LHCN-M2 (cell line): Measurements from ENCODE around the gene BZW1. TPM values are rescaled to one million over a fixed set of nuclear protein-coding genes. Genes with fewer than 3 reads are reported as not detected.

Experiments used
- DNase-seq: peaks from one replicate; pipeline ENCODE4 v3.0.0-alpha.2; 2012; ENCODE audit warnings: low read depth
- total RNA-seq: library from RNA; depleted of rRNA; stranded (reverse); fragments of >200 nt; gene quantifications from 2 replicates; pipeline ENCODE4 v1.2.3, GENCODE V29; 2014

Gene BZW1
- total RNA-seq, 1 experiment from 2014 or later: 500 TPM

DNA sequence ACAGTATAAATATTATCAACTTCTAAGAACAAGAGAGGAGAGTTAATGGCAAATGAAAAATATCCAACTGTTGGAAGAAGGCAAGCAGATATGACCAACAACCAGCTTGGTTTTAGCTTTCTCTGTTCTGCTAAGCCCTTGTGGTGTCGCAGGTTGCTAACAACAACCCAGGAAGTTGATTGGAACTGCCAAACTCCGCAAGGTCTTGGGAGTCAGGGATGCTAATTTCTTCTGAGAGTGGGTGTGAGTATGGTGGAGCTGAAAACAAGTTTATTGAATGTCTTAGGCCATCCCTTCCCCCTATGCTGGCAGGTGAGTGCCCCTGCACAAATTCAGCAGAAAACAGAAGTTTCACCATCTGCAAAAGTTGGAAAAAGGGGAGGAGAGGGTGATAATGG, 17.5 kb downstream of the BZW1 start:
- no peak for DNase-seq

- no peak for DNase-seq
Observed at GRCh38 chr2:200834701-200835100, 23.0 kb downstream of the BZW1 start.

DNA sequence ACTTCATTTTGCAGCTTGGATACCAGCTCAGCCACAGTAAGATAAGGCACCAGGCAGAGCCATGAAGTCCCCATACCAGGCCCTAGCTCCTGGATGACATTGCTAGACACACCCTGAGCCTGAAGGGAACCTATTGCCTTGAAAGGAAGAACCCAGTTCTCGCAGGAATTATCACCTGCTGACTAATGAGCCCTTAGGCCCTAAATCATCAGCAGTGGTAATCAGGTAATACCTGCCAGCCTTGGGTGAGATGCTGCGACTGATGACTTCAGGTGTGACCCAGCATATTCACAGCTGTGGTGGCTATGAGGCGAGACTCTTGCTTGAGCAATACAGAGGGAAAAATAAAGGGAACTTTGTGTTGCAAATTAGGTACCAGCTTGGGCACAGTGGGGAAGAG, 27.8 kb downstream of the BZW1 start:
- DNase-seq: no peak

- DNase-seq: no peak
Observed at GRCh38 chr2:200843993-200844948, 32.6 kb downstream of the BZW1 start.

DNA sequence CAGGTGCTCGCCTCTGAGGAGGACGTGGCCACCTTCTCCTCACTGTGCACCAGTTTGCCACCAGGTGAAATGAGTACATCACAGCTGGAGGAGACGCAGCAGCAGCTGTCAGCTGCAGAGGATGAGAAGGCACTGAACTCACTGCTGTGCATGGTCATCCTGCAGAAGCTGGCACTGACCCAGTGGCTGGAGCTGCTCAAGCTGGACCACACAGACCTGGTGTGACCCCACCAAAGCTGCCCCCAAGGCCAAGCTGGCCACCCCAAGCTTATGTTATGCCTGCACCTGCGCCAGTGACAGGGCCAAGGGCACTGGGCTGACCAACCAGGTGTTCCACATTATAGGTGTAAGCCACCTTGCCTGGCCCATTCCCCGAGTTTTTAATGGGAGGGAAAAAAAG, 33.5 kb downstream of the BZW1 start:
- DNase-seq: no peak

GRCh38 chr2:200845669-200846325, 34.1 kb downstream of the BZW1 start:
- no peak for DNase-seq

DNA sequence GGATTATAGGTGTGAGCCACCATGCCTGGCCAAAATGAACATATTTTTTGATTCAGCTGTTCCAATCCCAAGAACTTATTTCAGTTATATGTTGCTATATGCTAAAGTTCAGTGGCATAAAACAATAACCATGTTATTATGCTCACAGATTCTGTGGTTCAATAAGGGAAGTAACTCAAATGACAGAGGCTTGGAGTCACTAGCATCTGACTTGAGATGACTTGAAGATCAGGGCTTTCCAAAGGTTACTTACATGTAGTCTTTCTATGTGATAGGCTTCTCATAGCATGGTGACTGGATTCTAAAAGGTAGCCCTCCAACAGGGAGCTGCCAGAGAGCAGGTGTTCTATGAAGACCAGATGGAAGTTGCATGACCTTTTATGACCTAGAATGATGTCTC, 35.6 kb downstream of the BZW1 start:
- DNase-seq: no peak

DNA sequence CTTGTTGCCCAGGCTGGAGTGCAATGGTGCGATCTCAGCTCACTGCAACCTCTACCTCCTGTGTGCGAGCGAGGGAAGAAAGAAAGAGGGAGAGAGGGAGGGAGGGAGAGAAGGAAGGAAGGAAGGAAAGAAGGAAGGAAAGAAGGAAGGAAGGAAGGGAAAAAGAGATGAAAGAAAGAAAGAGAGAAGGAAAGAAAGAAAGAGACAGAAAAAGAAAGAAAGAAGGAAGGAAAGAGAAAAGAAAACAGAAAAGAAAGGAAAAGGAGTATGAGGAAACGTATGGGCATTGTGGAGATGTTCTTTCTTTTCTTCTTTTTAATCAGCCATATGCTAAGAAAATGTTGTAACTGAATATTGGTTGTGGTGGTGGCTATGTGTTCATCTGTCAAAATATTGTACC, 36.2 kb downstream of the BZW1 start:
- DNase-seq: no peak

- DNase-seq: no peak
Observed at GRCh38 chr2:200850512-200851256, 39.0 kb downstream of the BZW1 start.

DNA sequence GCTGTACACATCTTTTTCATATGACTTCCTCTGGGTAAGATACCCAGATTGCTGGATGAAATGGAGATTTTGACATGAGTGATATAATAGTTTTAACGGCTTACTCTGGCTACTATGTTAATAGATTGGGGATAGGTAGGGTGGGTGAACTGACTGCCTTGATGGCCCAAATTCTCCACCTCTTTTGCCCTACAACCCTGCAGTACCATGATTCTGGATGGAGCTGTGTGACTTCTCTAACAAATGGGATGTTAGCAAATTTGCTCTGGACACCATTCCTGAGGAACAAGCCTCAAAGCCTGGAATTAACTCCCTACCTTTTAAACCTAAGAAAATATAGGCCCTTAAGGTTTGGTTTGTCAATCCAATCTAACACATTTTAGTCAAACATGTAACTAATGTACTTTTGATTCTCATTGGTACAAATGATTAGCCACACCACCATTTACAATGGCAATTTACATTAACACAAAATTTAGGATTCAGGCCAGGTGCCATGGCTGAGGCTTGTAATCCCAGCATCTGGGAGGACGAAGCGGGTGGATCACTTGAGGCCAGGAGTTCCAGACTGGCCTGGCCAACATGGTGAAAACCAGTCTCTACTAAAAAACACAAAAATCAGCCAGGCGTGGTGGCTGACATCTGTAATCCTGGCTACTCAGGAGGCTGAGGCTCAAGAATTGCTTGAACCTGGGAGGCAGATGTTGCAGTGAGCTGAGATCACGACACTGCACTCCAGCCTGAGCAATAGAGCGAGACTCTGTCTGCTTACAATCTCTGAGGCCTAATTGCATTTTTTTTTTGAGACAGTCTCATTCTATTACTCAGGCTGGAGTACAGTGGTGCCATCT, 39.9 kb downstream of the BZW1 start:
- DNase-seq: no peak

DNA sequence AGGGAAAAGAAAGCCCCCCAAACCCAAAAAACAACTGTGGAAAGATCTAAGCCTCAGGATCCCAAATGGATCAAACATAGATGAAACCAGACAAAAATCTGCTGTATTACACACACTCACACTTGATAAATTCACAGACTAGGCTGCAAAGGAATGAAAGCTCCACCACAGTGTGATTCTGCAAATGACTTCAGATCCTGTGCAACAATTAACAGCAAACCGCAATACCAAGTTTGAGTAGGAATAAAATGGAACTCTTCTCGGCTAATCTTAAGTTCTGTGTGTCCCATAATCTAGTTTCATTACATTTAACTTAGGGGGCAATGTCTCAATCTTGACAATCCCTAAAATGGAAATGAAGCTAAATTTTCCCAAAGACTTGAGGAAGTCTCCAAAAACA, 40.9 kb downstream of the BZW1 start:
- no peak for DNase-seq

DNA sequence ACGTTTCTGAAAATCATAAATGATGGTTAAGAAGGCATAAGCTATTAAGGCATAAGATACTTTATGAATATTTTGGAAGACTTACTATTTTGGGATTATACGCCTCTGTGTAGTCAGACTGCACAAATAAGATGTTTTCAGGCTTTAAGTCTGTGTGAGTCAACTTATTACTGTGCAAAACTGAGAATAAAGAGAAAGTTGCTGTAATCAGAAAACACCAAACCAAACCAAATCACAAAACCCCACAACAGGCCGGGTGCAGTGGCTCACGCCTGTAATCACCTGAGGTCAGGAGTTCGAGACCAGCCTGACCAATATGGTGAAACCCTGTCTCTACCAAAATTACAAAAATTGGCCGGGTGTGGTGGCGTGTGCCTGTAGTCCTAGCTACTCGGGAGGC, 45.1 kb downstream of the BZW1 start:
- no peak for DNase-seq

GRCh38 chr2:200860092-200860795, 48.5 kb downstream of the BZW1 start:
- peak; percentile 48 for DNase-seq

- DNase-seq: peak; percentile 6
Observed at GRCh38 chr2:200861617-200862155, 50.0 kb downstream of the BZW1 start.

- peak; percentile 66 for DNase-seq
Observed at GRCh38 chr2:200862532-200863000, 50.9 kb downstream of the BZW1 start.

DNA sequence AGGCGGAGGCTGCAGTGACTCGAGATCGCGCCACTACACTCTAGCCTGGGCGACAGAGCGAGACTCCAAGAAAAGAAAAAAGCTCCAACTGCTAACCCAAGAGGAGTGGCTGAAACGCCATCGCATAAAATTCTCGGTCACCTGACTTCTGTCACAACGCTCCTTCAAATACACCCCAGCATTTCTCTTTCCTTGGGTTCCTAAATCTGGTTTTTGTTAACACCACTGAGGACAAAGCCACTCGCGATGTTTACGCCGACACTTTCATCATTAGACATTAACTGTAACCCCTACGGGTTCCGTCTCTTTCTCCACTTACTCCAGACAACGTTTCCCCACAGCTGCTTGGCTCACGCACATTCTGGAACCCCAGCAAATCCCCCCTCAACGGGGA, 52.1 kb downstream of the BZW1 start:
- no peak for DNase-seq

- peak; percentile 95 for DNase-seq
Observed at GRCh38 chr2:200864176-200865034, 52.7 kb downstream of the BZW1 start, which contains the start of gene CLK1. TSS of gene CLK1 (minus strand) at chr2:200864658. CDS start at chr2:200861862, 2,796 bp downstream.

GRCh38 chr2:200869014-200869413, 57.3 kb downstream of the BZW1 start:
- no peak for DNase-seq

DNA sequence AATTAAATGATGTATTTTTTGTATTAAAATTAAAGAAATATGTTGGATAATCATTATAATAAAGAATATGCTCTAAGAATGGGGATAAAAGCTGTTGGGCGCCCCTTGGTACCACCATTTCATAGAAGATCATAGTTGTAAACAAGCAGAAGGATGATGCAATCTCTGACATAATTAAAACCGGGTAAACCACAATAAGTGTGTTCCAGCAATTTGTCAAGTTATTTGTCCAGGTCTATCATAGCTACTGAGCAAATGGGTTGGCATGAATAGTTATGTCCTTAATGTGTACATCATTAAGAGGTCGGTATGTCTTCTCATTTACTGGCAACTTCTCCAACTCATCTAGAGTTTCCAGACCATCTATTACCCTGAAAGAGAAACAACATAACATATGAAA, 59.4 kb downstream of the BZW1 start:
- DNase-seq: no peak
